Right cardiac atrium (tissue), 5 donors: ENCODE measurements around the gene SHANK1. TPM values are rescaled to one million over a fixed set of nuclear protein-coding genes. Genes with fewer than 3 reads are reported as not detected.

Experiments
- ATAC-seq, 2 donors: fragments of 200-7000 bp; cut with Tn5 transposase; one replicate each; pipeline versions ENCODE4 v1.8.0 to v1.9.1; 2020; ENCODE audit warnings: moderate library complexity in 2 of 2, mild to moderate bottlenecking in 1 of 2
- DNase-seq, 3 donors: peaks; one replicate each; pipeline ENCODE4 v3.0.0-alpha.2; 2020
- H3K27ac ChIP-seq: one replicate; pipeline ENCODE4 v1.5.1; 2013; ENCODE audit warnings: mild to moderate bottlenecking, low read length, control low read depth, moderate library complexity
- H3K27me3 ChIP-seq: one replicate; pipeline ENCODE4 v1.6.1; 2013; ENCODE audit not compliant: control insufficient read depth, insufficient read depth
- H3K4me1 ChIP-seq: one replicate; pipeline ENCODE4 v1.6.1; 2013; ENCODE audit warnings: low read length; ENCODE audit not compliant: control insufficient read depth, insufficient read depth
- H3K4me3 ChIP-seq: one replicate; pipeline ENCODE4 v1.5.1; 2013; ENCODE audit warnings: low read length, control low read depth
- H3K9me3 ChIP-seq: one replicate; pipeline ENCODE4 v1.6.1; 2013; ENCODE audit warnings: low read length; ENCODE audit not compliant: control insufficient read depth
- WGBS: extraction: QIAGEN DNeasy Blood & Tissue Kit; methylation state at CpG from one replicate; pipeline ENCODE4 v1.1.7; 2013; 5-methylcytosine and 5-hydroxymethylcytosine counted together
- intact Hi-C, 4 donors: fragments of 100-400 bp; cut with DNase I; formaldehyde crosslinking; loops; one replicate each; pipeline versions ENCODE4 v1.11.0 to v1.14.0; 2022 to 2023
- polyA plus RNA-seq: library from polyadenylated mRNA; stranded (reverse); fragments of 200-250 nt; gene quantifications from one replicate; pipeline ENCODE4 v1.2.3, GENCODE V29; 2013
- total RNA-seq, 4 donors: library from RNA; stranded (reverse); fragmentation: NEBNext Ultra II Directional; extraction: Animal tissue kit (Norgen Biotek cat#: 25700); gene quantifications; one replicate each; pipeline ENCODE4 v1.2.1, GENCODE V29; 2021
- donor health status: healthy with polysubstance abuse.
- donor health status: DM: no; HTN: yes; CAD: no.
- donor health status: DM: no; HTN: no; CAD: no.
- donor health status: DM: no; HTN: yes; CAD: no; lungs with severe emphysema.
- donor health status: DM: yes; HTN: yes; CAD: no.

The SHANK1 gene
- total and polyA plus RNA-seq, 5 donors = 0.09 to 1.9 (median 0.56) TPM

- intact Hi-C loops = no loop called here
- H3K9me3 ChIP-seq = no peaks in the 10 kb centered on the region
- WGBS = 86% methylated on average over 1 of the region's 1 CpG
- no peak for DNase-seq
- no peak overlapping the region for H3K4me3 ChIP-seq
- H3K27ac ChIP-seq = no peak overlapping the region
- no peaks in the 10 kb centered on the region for H3K4me1 ChIP-seq
- ATAC-seq = no peak
- no peaks in the 10 kb centered on the region for H3K27me3 ChIP-seq
Observed at GRCh38 chr19:50663482-50663790, 56.2 kb downstream of the SHANK1 start.

GRCh38 chr19:50662651-50663481, 56.7 kb downstream of the SHANK1 start:
- no peaks in the 10 kb centered on the region for H3K4me1 ChIP-seq
- H3K27ac ChIP-seq = no peak overlapping the region
- no peak overlapping the region for H3K4me3 ChIP-seq
- intact Hi-C loops = no loop called here
- no peaks in the 10 kb centered on the region for H3K9me3 ChIP-seq
- WGBS = 50% methylated on average over 16 of the region's 16 CpGs
- no peaks in the 10 kb centered on the region for H3K27me3 ChIP-seq
- DNase-seq (no peak), ATAC-seq (no peak)

GRCh38 chr19:50661766-50662650, 57.6 kb downstream of the SHANK1 start:
- Histone ChIP-seq H3K27me3 (no peaks in the 10 kb centered on the region), H3K4me3 (no peak overlapping the region), H3K4me1 (no peaks in the 10 kb centered on the region), H3K27ac (no peak overlapping the region), H3K9me3 (no peaks in the 10 kb centered on the region)
- WGBS = 61% methylated on average over 49 of the region's 49 CpGs
- ATAC-seq (no peak), DNase-seq (no peak)
- intact Hi-C loops = no loop called here

GRCh38 chr19:50661023-50661422, 58.6 kb downstream of the SHANK1 start:
- DNase-seq (no peak), ATAC-seq (no peak)
- intact Hi-C loops = no loop called here
- no peaks in the 10 kb centered on the region for H3K9me3 ChIP-seq
- 79% methylated on average over 10 of the region's 10 CpGs for WGBS
- H3K4me3 ChIP-seq = no peak overlapping the region
- H3K4me1 ChIP-seq = no peaks in the 10 kb centered on the region
- H3K27me3 ChIP-seq = no peaks in the 10 kb centered on the region
- H3K27ac ChIP-seq = no peak overlapping the region

GRCh38 chr19:50660088-50660366, 59.6 kb downstream of the SHANK1 start:
- intact Hi-C loops = no loop called here
- Histone ChIP-seq H3K27ac (no peak overlapping the region), H3K27me3 (no peaks in the 10 kb centered on the region), H3K4me1 (no peaks in the 10 kb centered on the region), H3K4me3 (no peak overlapping the region), H3K9me3 (peaks cover under 1% of the 10 kb centered on the region)
- 25% methylated on average over 6 of the region's 6 CpGs for WGBS
- DNase-seq (no peak), ATAC-seq (no peak)

- DNase-seq = no peak
- Histone ChIP-seq H3K27ac (no peak overlapping the region), H3K4me1 (no peaks in the 10 kb centered on the region), H3K27me3 (no peaks in the 10 kb centered on the region), H3K4me3 (peak overlapping the region; percentile 3), H3K9me3 (peaks cover 3% of the 10 kb centered on the region)
- no peak for ATAC-seq
- intact Hi-C loops = no loop called here
- 1% methylated on average over 36 of the region's 37 CpGs for WGBS
Observed at GRCh38 chr19:50659318-50660087, 60.1 kb downstream of the SHANK1 start.

- intact Hi-C loops = no loop called here
- peaks cover 3% of the 10 kb centered on the region for H3K9me3 ChIP-seq
- H3K4me3 ChIP-seq = peak overlapping the region; percentile 3
- H3K4me1 ChIP-seq = no peaks in the 10 kb centered on the region
- ATAC-seq = peak; percentile 84 to 91
- no peaks in the 10 kb centered on the region for H3K27me3 ChIP-seq
- WGBS = 2% methylated on average over 67 of the region's 67 CpGs
- no peak overlapping the region for H3K27ac ChIP-seq
- DNase-seq = peak; percentile 75 to 89 (median 86)
Observed at GRCh38 chr19:50658441-50659317, 60.9 kb downstream of the SHANK1 start.

GRCh38 chr19:50657712-50658440, 61.7 kb downstream of the SHANK1 start:
- Histone ChIP-seq H3K4me1 (no peaks in the 10 kb centered on the region), H3K9me3 (peaks cover 3% of the 10 kb centered on the region), H3K27me3 (no peaks in the 10 kb centered on the region), H3K27ac (no peak overlapping the region), H3K4me3 (no peak overlapping the region)
- 3% methylated on average over 38 of the region's 38 CpGs for WGBS
- intact Hi-C loops = no loop called here
- peak; percentile 93 to 95 (median 93) for DNase-seq
- ATAC-seq = peak; percentile 94 to 96

- peaks cover 3% of the 10 kb centered on the region for H3K9me3 ChIP-seq
- no peaks in the 10 kb centered on the region for H3K4me1 ChIP-seq
- WGBS = 52% methylated on average over 6 of the region's 6 CpGs
- intact Hi-C loops = no loop called here
- H3K4me3 ChIP-seq = no peak overlapping the region
- H3K27ac ChIP-seq = no peak overlapping the region
- no peaks in the 10 kb centered on the region for H3K27me3 ChIP-seq
- ATAC-seq (no peak), DNase-seq (no peak)
Observed at GRCh38 chr19:50657222-50657669, 62.4 kb downstream of the SHANK1 start.

- Histone ChIP-seq H3K4me3 (no peak overlapping the region), H3K9me3 (peaks cover 3% of the 10 kb centered on the region), H3K4me1 (no peaks in the 10 kb centered on the region), H3K27me3 (no peaks in the 10 kb centered on the region), H3K27ac (no peak overlapping the region)
- no peak for ATAC-seq
- no peak for DNase-seq
- intact Hi-C loops = no loop called here
Observed at GRCh38 chr19:50654882-50655281, 64.7 kb downstream of the SHANK1 start.
